ENCODE results near the gene ERGIC1. TPM values are rescaled to one million over a fixed set of nuclear protein-coding genes. Genes with fewer than 3 reads are reported as not detected.

ERGIC1 gene
- total and polyA plus RNA-seq, 3 donors from 2014 or later, result 89.8 to 100.0 (median 94.1) TPM

DNA sequence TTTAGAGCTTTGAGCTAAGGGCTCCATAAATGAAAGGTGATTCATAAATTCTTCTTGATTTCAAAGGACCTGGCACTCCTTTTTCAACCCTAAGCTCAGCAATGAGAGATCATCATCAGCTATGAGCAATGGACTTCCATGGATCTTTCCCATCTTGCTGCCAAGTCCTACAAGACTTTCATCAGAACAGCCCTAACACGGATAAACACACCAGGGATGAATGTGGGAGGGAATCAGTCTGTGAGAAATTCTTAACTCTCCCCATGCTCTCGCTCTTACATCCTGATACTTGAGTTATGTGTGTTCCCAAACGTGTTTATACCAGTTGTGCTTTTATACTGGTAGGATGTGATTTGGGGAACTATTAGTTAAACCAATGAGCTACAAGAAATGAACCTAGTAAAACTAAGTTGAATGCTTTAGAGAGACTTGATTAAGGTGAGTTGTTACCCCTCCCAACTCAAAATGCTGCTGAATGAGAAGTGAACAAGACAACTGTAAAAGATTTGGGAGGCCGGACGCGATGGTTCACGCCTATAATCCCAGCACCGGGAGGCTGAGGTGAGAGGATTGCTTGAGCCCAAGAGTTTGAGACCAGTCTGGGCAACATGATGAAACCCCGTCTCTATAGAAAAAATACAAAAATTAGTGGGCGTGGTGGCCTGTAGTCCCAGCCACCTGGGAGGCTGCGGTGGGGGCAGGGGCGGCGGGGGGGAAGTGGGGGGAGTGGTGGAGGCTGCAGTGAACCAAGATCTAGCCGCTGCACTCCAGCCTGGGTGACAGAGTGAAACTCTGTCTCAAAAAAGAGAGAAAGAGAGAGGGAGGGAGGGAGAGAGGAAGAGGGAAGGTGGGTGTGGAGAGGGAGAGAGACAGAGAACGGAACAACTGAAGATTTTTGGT is 120.0 kb downstream of the ERGIC1 start:
- intact Hi-C loops (cut with DNase I; ENCODE audit: low total_unique reads), result no loop called here
- 73 to 76% methylated on average over 15 of the region's 15 CpGs for WGBS, 2 donors
- TF ChIP-seq POLR2A (IDR thresholded peaks at IDR 0.05) (no peak), CTCF (IDR thresholded peaks at IDR 0.05) (no peak)
- Histone ChIP-seq H3K4me3 (no peak overlapping the region), H3K4me1 (peaks cover 6% of the 10 kb centered on the region), H3K36me3 (ENCODE audit: low read depth, missing control alignments) (no peaks in the 10 kb centered on the region), H3K9me3 (no peaks in the 10 kb centered on the region), H3K27ac (no peak overlapping the region), H3K27me3 (no peaks in the 10 kb centered on the region)
- no peak for DNase-seq

GRCh38 chr5:172954751-172955159 is 120.7 kb downstream of the ERGIC1 start:
- TF ChIP-seq POLR2A (IDR thresholded peaks at IDR 0.05) (no peak), CTCF (IDR thresholded peaks at IDR 0.05) (no peak)
- Histone ChIP-seq H3K36me3 (ENCODE audit: low read depth, missing control alignments) (no peaks in the 10 kb centered on the region), H3K27me3 (no peaks in the 10 kb centered on the region), H3K4me3 (no peak overlapping the region), H3K9me3 (no peaks in the 10 kb centered on the region), H3K4me1 (peaks cover 6% of the 10 kb centered on the region), H3K27ac (no peak overlapping the region)
- DNase-seq, result no peak
- intact Hi-C loops (cut with DNase I; ENCODE audit: low total_unique reads), result no loop called here
- WGBS, 2 donors, result 85 to 87% methylated on average over 8 of the region's 8 CpGs

DNA sequence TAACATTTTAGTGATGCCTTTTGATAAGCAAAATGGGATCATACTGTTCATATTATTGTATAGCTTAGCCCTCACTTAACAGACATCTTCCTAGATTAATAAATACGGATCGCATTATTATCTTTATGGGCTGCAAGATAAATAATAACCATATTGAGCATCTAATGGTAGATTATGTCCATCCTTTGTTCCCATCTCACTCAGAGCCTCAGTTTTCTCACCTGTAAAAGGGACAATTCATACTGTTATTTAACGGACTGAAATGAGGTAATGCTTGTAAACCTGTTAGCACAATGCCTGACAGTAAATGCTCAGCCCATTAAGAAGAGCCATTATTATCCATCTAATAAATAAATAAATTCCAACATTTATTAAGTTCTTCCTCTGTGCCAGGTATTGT is 122.2 kb downstream of the ERGIC1 start:
- H3K4me3 ChIP-seq, result no peak overlapping the region
- intact Hi-C loops (cut with DNase I; ENCODE audit: low total_unique reads), result no loop called here
- no peaks in the 10 kb centered on the region for H3K36me3 ChIP-seq (ENCODE audit: low read depth, missing control alignments)
- WGBS, 2 donors, result 78 to 85% methylated on average over 3 of the region's 3 CpGs
- H3K27ac ChIP-seq, result no peak overlapping the region
- H3K27me3 ChIP-seq, result no peaks in the 10 kb centered on the region
- H3K9me3 ChIP-seq, result no peaks in the 10 kb centered on the region
- TF ChIP-seq CTCF (IDR thresholded peaks at IDR 0.05) (no peak), POLR2A (IDR thresholded peaks at IDR 0.05) (no peak)
- peaks cover 12% of the 10 kb centered on the region for H3K4me1 ChIP-seq
- DNase-seq, result no peak

DNA sequence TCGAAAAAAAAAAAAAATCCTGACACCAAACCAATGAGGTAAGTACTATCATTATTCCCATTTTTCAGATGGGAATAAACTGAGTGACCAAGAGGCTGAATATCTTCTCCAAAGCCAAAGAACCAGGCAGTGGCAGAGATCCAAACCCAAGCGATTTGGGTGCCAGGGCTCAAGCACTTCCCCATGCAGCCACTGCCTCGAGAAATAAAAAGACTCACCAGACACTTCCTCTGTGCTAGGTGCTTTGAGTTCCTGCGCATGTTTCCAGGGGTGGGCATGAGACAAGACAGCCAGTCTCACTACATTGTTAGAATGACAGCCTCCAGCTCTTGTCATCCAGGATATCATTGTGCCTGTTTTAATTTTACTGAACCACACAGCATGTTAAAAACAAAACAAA is 122.9 kb downstream of the ERGIC1 start:
- Histone ChIP-seq H3K36me3 (ENCODE audit: low read depth, missing control alignments) (no peaks in the 10 kb centered on the region), H3K4me1 (peaks cover 12% of the 10 kb centered on the region), H3K4me3 (no peak overlapping the region), H3K9me3 (no peaks in the 10 kb centered on the region), H3K27ac (no peak overlapping the region), H3K27me3 (no peaks in the 10 kb centered on the region)
- 67 to 76% methylated on average over 4 of the region's 4 CpGs for WGBS, 2 donors
- no peak for DNase-seq
- intact Hi-C loops (cut with DNase I; ENCODE audit: low total_unique reads), result no loop called here
- TF ChIP-seq CTCF (IDR thresholded peaks at IDR 0.05) (no peak), POLR2A (IDR thresholded peaks at IDR 0.05) (no peak)

- Histone ChIP-seq H3K36me3 (ENCODE audit: low read depth, missing control alignments) (no peaks in the 10 kb centered on the region), H3K4me1 (peaks cover 12% of the 10 kb centered on the region), H3K27ac (no peak overlapping the region), H3K4me3 (no peak overlapping the region), H3K27me3 (no peaks in the 10 kb centered on the region), H3K9me3 (no peaks in the 10 kb centered on the region)
- DNase-seq, result no peak
- TF ChIP-seq CTCF (IDR thresholded peaks at IDR 0.05) (no peak), POLR2A (IDR thresholded peaks at IDR 0.05) (no peak)
- intact Hi-C loops (cut with DNase I; ENCODE audit: low total_unique reads), result no loop called here
- 41 to 65% methylated on average over 5 of the region's 5 CpGs for WGBS, 2 donors
Observed at GRCh38 chr5:172957458-172957857, 123.4 kb downstream of the ERGIC1 start.

All from testis (tissue), 3 donors.